CD4-positive, alpha-beta T cell (primary cell): Measurements from ENCODE around the gene HSDL2. TPM values are rescaled to one million over a fixed set of nuclear protein-coding genes. Genes with fewer than 3 reads are reported as not detected.

Experiments used
- ATAC-seq: fragments of 200-7000 bp; cut with Tn5 transposase; one replicate; pipeline ENCODE4 v1.10.0; 2022; ENCODE audit warnings: mild to moderate bottlenecking; ENCODE audit not compliant: poor library complexity
- CTCF ChIA-PET: fragments of 350-600 bp; sonication (Branson Sonifier 250); formaldehyde crosslinking; loops from one replicate; lab custom pipeline; 2021; ENCODE audit warnings: antibody characterized with exemption, inconsistent platforms; lab: Charles Lee
- POLR2A ChIA-PET: fragments of 350-600 bp; sonication (Branson Sonifier 250); formaldehyde crosslinking; loops from one replicate; lab custom pipeline; 2021; ENCODE audit warnings: antibody characterized with exemption, inconsistent platforms; lab: Charles Lee
- DNase-seq, 14 experiments: peaks; one replicate each; pipeline ENCODE4 v3.0.0-alpha.2; 2013 to 2020; ENCODE audit warnings: mixed read lengths in 2 of 14
- H3K27ac ChIP-seq, 2 donors: one replicate each; pipeline versions ENCODE4 v1.5.1 to v1.7.0; 2013; ENCODE audit warnings: low read length in 2 of 2, low read depth in 1 of 2, mild to moderate bottlenecking in 1 of 2
- H3K27me3 ChIP-seq, 2 experiments: 1 replicate in 1 of 2; 2 replicates in 1 of 2; pipeline versions ENCODE4 v1.6.1 to v1.7.0; 2013; ENCODE audit warnings: low read length in 2 of 2, control low read depth in 1 of 2, mild to moderate bottlenecking in 1 of 2, moderate library complexity in 1 of 2; ENCODE audit not compliant: insufficient read depth in 2 of 2, control insufficient read depth in 1 of 2
- H3K36me3 ChIP-seq: one replicate; pipeline ENCODE4 v1.6.1; 2013; ENCODE audit warnings: low read length, control low read depth; ENCODE audit not compliant: insufficient read depth
- H3K4me1 ChIP-seq: one replicate; pipeline ENCODE4 v1.6.1; 2013; ENCODE audit warnings: low read length, control low read depth; ENCODE audit not compliant: insufficient read depth
- H3K4me3 ChIP-seq: one replicate; pipeline ENCODE4 v1.5.1; 2013; ENCODE audit warnings: mild to moderate bottlenecking, low read length, moderate library complexity
- H3K9me3 ChIP-seq, 2 experiments: 1 replicate in 1 of 2; 2 replicates in 1 of 2; pipeline versions ENCODE4 v1.6.1 to v1.7.0; 2013; ENCODE audit warnings: low read length in 2 of 2, mild to moderate bottlenecking in 2 of 2, control low read depth in 1 of 2, moderate library complexity in 1 of 2; ENCODE audit not compliant: control insufficient read depth in 1 of 2, insufficient read depth in 1 of 2
- H3K27ac Mint-ChIP-seq: one replicate; pipeline ENCODE4 v1.8.0; 2020; ENCODE audit warnings: mixed read lengths
- H3K27me3 Mint-ChIP-seq: one replicate; pipeline ENCODE4 v1.8.0; 2021; ENCODE audit warnings: mixed read lengths
- H3K36me3 Mint-ChIP-seq: one replicate; pipeline ENCODE4 v1.8.0; 2021; ENCODE audit warnings: low read depth, mixed read lengths
- H3K4me1 Mint-ChIP-seq: one replicate; pipeline ENCODE4 v1.8.0; 2021; ENCODE audit warnings: low read depth, mixed read lengths
- H3K4me3 Mint-ChIP-seq: one replicate; pipeline ENCODE4 v1.8.0; 2020; ENCODE audit warnings: mild to moderate bottlenecking, mixed read lengths
- H3K9me3 Mint-ChIP-seq: one replicate; pipeline ENCODE4 v1.8.0; 2020; ENCODE audit warnings: mixed read lengths
- CTCF ChIP-seq: fragments of 200-600 bp; IDR thresholded peaks from one replicate; pipeline ENCODE4 v1.8.0; 2022; ENCODE audit warnings: antibody characterized with exemption, mild to moderate bottlenecking
- intact Hi-C, 2 experiments: fragments of 100-400 bp; cut with DNase I in 1 of 2; cut with micrococcal nuclease in 1 of 2; formaldehyde crosslinking; loops; one replicate each; pipeline versions ENCODE4 v1.15.1 to v1.9.0; 2023 to 2025; cut with DNase I, micrococcal nuclease
- total RNA-seq, 174 experiments: library from RNA in 2 of 174; stranded (reverse) in 2 of 174; gene quantifications; one replicate each; pipeline ENCODE4 v1.2.3 and lab custom pipeline; 2021 to 2026

Gene HSDL2
- total RNA-seq, 2 experiments from 2014 or later = 3.8 to 4.9 TPM

GRCh38 chr9:112493393-112494137 lies 113.7 kb downstream of the HSDL2 start:
- Mint-ChIP-seq H3K27me3 (no peaks in the 10 kb centered on the region), H3K36me3 (peaks cover 45% of the 10 kb centered on the region), H3K4me1 (peaks cover 28% of the 10 kb centered on the region), H3K27ac (no peak overlapping the region), H3K9me3 (peaks cover 5% of the 10 kb centered on the region), H3K4me3 (no peak overlapping the region)
- H3K4me3 ChIP-seq = no peak overlapping the region
- CTCF ChIA-PET = no interaction called here
- H3K27ac ChIP-seq = no peak overlapping the region
- H3K36me3 ChIP-seq = no peaks in the 10 kb centered on the region
- intact Hi-C loops = no loop called here
- H3K4me1 ChIP-seq = no peaks in the 10 kb centered on the region
- no peak for TF ChIP-seq CTCF
- no peaks in the 10 kb centered on the region for H3K27me3 ChIP-seq
- POLR2A ChIA-PET = no interaction called here
- H3K9me3 ChIP-seq = peaks cover 3 to 18% of the 10 kb centered on the region in 2 experiments
- no peak for DNase-seq
- ATAC-seq = no peak

GRCh38 chr9:112494153-112494552 lies 114.2 kb downstream of the HSDL2 start:
- Mint-ChIP-seq H3K9me3 (peaks cover 5% of the 10 kb centered on the region), H3K27me3 (no peaks in the 10 kb centered on the region), H3K27ac (no peak overlapping the region), H3K36me3 (peaks cover 49% of the 10 kb centered on the region), H3K4me3 (no peak overlapping the region), H3K4me1 (peaks cover 23% of the 10 kb centered on the region)
- no peak for TF ChIP-seq CTCF
- ChIA-PET POLR2A (no interaction called here), CTCF (no interaction called here)
- intact Hi-C loops = no loop called here
- no peaks in the 10 kb centered on the region for H3K4me1 ChIP-seq
- no peaks in the 10 kb centered on the region for H3K36me3 ChIP-seq
- no peak overlapping the region for H3K27ac ChIP-seq
- ATAC-seq = no peak
- no peak overlapping the region for H3K4me3 ChIP-seq
- peaks cover 3 to 18% of the 10 kb centered on the region in 2 experiments for H3K9me3 ChIP-seq
- H3K27me3 ChIP-seq = no peaks in the 10 kb centered on the region
- no peak for DNase-seq

DNA sequence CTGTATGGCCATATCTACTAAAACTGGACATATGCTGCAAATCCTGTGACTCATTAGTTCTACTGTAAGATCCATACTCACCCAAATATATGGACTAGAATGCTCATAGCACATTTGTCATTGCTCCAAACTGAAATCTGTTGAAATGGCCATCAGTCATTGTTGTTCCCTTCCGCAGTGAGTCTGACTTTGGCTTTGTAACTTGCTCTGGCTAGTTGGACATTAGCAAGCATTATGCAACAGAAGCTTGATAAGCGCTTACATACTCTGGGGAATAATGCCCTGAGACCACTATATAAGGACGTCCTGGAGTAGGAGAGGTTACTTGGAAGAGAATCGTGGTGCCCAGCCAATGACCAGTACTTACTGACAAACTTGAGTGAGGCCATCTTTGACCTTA lies 115.7 kb downstream of the HSDL2 start:
- Histone ChIP-seq H3K27ac (no peak overlapping the region), H3K27me3 (no peaks in the 10 kb centered on the region), H3K9me3 (peaks cover 3 to 18% of the 10 kb centered on the region in 2 experiments), H3K4me3 (no peak overlapping the region), H3K36me3 (no peaks in the 10 kb centered on the region), H3K4me1 (no peaks in the 10 kb centered on the region)
- peak in 2 of 14 experiments; percentile 10 to 29 for DNase-seq
- Mint-ChIP-seq H3K4me3 (no peak overlapping the region), H3K36me3 (peaks cover 49% of the 10 kb centered on the region), H3K27me3 (no peaks in the 10 kb centered on the region), H3K9me3 (peaks cover 5% of the 10 kb centered on the region), H3K27ac (no peak overlapping the region), H3K4me1 (peaks cover 11% of the 10 kb centered on the region)
- no peak for ATAC-seq
- intact Hi-C loops = no loop called here
- CTCF ChIA-PET = interaction anchor here (1.0 kb wide), 1 partner anchor 24 kb away, joined by 3 read pairs; no protein-coding TSS in a partner anchor
- TF ChIP-seq CTCF = no peak
- POLR2A ChIA-PET = no interaction called here
